ENCODE data around the gene CDK1.

The CDK1 gene

DNA sequence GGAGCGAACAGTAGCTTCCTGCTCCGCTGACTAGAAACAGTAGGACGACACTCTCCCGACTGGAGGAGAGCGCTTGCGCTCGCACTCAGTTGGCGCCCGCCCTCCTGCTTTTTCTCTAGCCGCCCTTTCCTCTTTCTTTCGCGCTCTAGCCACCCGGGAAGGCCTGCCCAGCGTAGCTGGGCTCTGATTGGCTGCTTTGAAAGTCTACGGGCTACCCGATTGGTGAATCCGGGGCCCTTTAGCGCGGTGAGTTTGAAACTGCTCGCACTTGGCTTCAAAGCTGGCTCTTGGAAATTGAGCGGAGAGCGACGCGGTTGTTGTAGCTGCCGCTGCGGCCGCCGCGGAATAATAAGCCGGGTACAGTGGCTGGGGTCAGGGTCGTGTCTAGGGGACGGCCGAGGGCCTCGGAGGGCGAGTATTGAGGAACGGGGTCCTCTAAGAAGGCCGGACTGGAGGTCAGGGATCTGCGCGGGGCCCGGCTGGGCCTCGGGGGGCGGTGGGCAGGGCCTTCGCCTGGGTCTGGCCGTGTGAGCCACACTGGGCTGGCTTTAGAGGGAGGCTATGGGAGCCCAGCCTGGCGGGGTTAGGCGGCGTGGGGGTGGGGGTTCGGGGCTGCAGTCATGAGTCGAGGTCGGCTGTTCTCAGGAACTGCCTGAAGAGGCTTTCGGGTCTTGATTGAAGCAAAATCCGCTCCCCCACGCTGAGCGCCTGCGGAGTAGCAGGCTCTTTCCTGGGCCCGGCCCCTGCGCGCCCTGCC lies at the start of gene CDK1:
TSS of gene CDK1 (plus strand) at position 265 of the 757 bp plus-strand sequence. CDS start 1,688 bp downstream, outside the sequence.
- peak; percentile 95 for DNase-seq

DNA sequence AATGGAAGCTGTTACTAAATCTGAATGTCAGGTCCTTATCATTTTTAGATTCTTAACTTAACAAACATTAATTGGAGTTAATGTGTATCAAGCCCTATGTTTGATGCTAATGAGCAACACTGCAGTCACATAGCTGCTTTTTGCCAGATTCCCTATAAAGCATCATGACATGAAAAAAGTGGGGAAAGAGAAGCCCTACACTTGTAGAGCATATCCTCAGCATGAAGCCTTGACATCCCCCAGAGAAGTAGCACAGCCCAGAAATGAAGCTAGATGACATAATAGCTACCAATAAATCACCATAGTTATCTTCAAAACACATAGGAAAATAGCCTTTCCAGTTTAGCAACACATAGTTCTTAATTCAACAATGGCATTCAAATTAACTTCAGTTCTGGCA lies 49.2 kb upstream of the CDK1 start:
- DNase-seq = no peak

GRCh38 chr10:60731134-60731885 lies 47.0 kb upstream of the CDK1 start:
- peak; percentile 21 for DNase-seq

- peak; percentile 16 for DNase-seq
Measured at GRCh38 chr10:60732198-60732806, 46.0 kb upstream of the CDK1 start.

DNA sequence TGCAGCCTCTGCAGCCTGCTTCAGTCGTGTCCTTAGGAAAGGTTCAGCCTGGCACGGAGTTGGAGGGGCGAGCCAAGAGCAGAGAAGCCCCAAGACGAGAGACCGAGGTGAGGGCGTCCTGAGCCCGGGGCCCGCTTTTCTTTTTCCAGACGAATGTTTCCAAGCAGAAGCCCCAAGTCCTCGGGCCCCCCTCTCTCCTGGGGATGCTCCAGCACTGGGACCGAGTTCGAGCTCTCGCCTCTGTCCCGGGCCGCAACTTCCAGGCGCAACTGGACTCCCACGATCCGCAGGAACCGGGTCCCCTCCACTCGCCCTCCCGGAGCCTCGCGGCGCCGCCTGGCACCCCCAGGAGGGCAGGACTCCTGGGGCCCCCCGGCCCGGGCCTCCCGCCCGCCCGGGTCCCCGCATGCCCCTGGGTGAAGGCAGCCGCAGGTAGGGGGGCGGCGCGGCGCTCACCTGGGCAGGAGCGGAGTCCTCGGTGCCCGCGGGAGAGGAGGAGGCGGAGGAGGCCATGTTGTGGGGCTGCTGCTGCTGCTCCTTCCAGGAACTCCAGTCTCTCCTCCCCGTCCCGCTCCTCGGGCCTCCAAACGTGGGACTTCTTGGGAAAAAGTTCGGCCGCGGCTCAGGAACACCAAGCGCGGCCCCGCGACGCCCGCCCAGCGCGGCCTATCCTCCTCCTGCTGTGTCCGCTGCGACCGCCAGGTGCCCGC lies 45.3 kb upstream of the CDK1 start:
- peak; percentile 53 for DNase-seq

- DNase-seq = no peak
Measured at GRCh38 chr10:60733517-60733822, 44.8 kb upstream of the CDK1 start.

GRCh38 chr10:60733826-60734225 lies 44.5 kb upstream of the CDK1 start:
- DNase-seq = no peak

DNA sequence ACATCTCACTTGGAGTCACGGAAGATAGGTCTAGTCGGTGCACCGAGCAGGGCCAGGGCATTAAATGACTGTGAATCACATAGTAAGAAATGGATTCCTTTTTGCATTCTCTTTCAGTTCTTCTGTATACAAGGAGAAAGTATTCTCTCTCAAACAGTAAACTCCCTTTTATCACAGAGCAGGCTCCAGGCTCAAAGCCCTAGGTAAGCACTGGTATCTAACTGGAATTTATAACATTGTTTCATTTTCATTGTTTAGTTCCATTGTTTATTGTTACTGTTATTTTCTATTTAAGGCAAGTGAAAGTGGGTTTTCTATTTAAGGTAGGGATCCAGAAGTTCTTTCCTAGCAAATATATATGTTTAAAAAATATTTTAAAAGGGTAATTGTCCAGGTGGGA lies 44.1 kb upstream of the CDK1 start:
- no peak for DNase-seq

DNA sequence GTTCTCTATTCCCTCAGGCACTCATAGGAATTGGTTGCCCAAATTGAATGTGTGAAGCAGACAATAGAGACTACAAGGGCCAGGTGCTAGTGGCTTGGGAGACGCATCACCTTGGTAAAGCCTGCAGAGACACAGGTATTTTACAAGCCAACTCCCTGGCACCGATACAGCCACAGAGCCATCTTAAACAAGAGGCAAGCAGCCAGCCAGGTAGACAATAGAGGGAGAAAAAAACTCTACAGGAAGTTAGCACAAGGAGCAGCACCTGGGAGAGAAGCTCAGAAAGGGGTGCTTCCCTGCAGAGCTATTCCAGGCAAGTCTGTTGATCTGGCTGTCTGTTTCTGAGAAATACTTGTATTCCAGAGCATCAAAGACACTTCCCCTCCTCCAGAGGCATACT lies 43.0 kb upstream of the CDK1 start:
- no peak for DNase-seq

- no peak for DNase-seq
Measured at GRCh38 chr10:60737242-60737641, 41.0 kb upstream of the CDK1 start.

- no peak for DNase-seq
Measured at GRCh38 chr10:60739558-60739957, 38.7 kb upstream of the CDK1 start.

DNA sequence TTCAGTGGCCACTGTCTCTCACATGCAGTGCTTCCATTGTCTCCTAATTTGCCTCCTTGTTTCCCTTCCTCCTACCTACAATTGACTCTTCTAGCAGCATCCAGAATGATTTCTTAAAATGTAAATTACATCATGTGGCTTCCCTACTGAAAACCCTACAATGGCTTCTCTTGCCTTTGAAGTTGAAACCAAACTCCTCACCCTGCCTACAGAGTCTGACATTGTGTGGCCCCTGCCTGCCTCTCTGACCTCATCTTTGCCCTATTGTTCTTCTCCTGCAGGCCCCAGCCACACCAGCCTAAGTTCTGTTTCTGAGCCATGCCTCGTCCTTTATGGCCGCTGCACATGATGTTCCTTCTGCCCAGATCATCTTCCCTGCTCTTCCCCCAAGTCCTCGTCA lies 35.8 kb upstream of the CDK1 start:
- DNase-seq = no peak

DNA sequence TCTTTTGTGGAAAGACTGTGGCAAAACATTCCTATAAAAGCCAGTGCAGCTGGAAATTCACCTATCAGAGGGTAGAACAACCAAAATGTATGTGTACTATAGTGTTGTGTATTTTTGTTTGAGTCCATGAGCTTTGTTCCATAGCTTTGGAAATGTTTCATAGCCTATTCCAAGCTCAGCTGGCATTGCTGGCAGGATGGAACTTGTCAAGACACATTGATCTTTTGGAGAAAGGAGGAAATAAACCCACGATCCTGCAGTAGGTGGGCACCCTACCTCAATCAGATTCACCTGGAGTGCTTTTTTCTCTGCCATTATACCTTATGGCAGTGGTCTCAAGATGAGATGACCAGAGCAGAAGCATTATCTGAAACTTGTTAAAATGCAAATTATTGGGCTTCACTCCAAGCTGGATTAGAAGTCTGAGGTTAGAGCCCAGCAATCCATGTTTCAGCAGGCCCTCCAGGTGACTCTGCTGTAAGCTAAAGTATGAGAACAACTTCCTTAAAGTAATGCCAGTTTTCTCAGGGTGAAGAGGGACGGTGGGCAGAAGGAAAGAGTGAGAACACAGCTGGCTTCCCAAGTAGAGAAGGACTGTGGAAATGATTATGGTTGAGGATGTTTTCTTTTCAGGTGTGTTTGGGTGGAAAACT lies 30.3 kb upstream of the CDK1 start:
- DNase-seq = no peak

- no peak for DNase-seq
Measured at GRCh38 chr10:60753152-60753551, 25.1 kb upstream of the CDK1 start.

- no peak for DNase-seq
Measured at GRCh38 chr10:60753817-60754216, 24.5 kb upstream of the CDK1 start.

DNA sequence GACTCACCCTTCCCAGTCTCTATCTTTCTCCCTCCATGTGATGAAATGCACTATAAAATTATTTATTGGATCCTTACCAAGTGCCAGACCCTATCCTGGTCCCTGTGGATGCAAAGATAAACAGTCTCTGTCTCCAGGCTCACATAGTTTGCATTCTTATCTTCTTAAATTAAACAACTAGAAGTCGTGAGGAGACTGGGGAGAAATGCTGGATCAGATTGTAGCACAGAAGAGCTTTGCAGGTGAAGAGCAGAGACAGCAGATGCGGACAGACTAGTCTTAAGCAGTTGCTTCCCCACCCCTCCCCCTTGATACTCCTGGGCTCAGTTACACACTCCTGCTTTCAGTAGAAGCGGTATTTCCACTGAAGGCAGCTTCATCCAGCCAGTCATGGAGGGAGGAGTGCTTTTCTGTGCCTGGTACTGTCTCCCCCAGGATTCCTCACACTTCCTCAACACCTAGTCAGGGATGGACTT lies 20.8 kb upstream of the CDK1 start:
- no peak for DNase-seq

- no peak for DNase-seq
Measured at GRCh38 chr10:60759181-60759580, 19.1 kb upstream of the CDK1 start.

DNA sequence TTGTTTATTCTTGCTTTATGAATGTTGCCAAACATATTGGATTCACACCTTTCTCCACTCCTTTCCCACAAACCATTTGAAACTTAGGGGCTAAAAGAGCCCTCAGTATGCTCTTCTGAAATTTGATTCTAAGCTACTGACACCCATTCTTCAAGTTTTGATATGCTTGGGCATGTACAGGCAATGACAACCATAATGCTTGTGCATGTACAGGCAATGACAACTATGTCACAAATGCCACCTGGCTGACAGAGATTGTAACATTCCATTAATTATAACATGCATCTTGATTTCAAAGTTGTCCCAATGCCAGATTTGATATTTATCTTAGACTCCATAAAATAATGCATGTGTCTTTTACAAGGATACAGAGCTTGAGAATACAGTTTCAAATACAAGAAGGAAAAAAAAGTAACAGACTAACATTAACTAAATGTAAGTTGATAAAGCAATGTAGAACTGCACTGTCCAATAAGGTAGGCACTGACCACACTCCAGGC lies 17.5 kb upstream of the CDK1 start:
- DNase-seq = no peak

- no peak for DNase-seq
Measured at GRCh38 chr10:60762554-60762953, 15.7 kb upstream of the CDK1 start.

DNA sequence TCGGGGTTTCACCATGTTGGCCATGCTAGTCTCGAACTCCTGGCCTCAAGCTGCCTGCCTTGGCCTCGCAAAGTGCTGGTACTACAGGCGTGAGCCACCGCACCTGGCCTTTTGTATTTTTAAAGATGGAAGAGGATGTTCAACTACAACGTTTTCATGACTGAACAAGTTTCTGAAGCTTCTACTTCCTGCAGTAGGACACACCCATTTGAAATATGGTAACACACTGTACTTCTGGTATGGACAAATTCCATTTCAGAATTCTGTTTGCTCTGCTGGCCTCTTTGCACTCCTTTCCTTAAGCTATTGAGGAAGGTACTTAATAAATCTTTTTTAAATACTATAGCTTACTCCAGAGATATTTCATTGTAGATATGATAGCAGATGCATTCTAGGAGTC lies 10.9 kb upstream of the CDK1 start:
- no peak for DNase-seq

- no peak for DNase-seq
Measured at GRCh38 chr10:60769406-60769805, 8.9 kb upstream of the CDK1 start.

GRCh38 chr10:60777696-60778213 lies 523 bp upstream of the CDK1 start:
- no peak for DNase-seq

Measured in activated naive CD4-positive, alpha-beta T cell treated with anti-CD3 and anti-CD28 coated beads, Interleukin-2, amount 50 U/mL, for 16 hours (primary cell).